Hepatocyte (in vitro differentiated cells): ENCODE results near the gene GPX7.

Experiments
- CTCF ChIP-seq: fragments of 200-600 bp; sonication (generic); IDR thresholded peaks from 2 replicates; pipeline ENCODE4 v1.5.1; 2016; ENCODE audit warnings: antibody characterized with exemption, mild to moderate bottlenecking; ENCODE audit not compliant: poor library complexity
- EZH2 ChIP-seq: fragments of 200-600 bp; sonication (generic); IDR thresholded peaks from 2 replicates; pipeline ENCODE4 v1.6.1; 2016; ENCODE audit warnings: antibody characterized with exemption, mild to moderate bottlenecking, borderline replicate concordance
- EZH2phosphoT487 ChIP-seq: fragments of 200-600 bp; sonication (generic); IDR thresholded peaks from one replicate; pipeline ENCODE4 v1.6.1; 2018; ENCODE audit warnings: antibody characterized with exemption, mild to moderate bottlenecking, low read depth, moderate library complexity; ENCODE audit not compliant: unreplicated experiment, severe bottlenecking

DNA sequence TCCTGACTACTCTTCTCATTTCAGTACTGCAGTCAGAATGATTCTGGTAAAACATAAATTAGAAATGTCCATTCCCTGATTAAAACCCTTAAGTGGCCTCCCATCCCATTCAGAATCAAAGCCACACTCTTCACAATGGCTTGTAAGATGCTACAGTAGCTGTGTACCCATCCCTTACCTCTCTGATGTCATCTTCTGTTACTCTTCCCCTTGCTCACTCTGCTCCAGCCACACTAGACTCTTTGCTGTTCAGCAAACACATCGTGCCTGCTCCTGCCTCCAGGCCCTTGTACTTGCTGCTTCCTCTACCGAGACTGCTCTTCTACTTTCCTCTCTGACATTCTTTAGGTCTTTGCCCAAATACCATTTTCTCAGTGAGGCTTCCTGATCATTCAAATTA lies 4.3 kb upstream of the GPX7 start:
- TF ChIP-seq CTCF (no peak), EZH2 (no peak), EZH2phosphoT487 (no peak)
